Daoy (cell line): ENCODE results near the gene TTC19. TPM values are rescaled to one million over a fixed set of nuclear protein-coding genes. Genes with fewer than 3 reads are reported as not detected.
"Not testable (repeated sequence)": the region's sequence is repeated elsewhere in the genome, so short reads cannot be mapped to it uniquely, and the experiment has no call there.

Source experiments
- DNase-seq: peaks from one replicate; pipeline ENCODE4 v3.0.0-alpha.2; 2015; ENCODE audit warnings: low read depth
- total RNA-seq: library from RNA; depleted of rRNA; stranded (reverse); fragments of >200 nt; shearing (Covaris generic); gene quantifications from 2 replicates; pipeline ENCODE4 v1.2.3, GENCODE V29; 2014

The TTC19 gene
- total RNA-seq, 1 experiment from 2014 or later = 38.6 TPM

DNA sequence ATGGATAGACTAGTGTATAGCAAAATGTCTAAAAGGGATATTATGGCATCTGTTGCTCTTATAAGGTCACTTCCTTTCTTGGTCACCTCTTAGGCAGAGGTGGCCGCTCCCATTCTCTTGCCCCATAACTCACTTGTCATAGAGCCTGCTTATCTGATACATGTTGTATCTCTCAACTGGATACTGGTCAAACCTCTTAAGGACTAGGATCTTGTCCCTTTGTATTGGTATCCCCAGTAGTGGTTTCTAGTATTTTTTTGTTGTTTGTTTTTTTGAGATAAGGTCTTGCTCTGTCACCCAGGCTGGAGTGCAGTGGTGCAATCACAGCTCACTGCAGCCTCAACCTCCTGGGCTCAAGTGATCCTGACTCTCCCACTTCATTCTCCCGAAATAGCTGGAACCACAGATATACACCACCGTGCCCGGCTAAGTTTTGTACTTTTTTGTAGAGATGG, 27.1 kb upstream of the TTC19 start:
- no peak for DNase-seq

DNA sequence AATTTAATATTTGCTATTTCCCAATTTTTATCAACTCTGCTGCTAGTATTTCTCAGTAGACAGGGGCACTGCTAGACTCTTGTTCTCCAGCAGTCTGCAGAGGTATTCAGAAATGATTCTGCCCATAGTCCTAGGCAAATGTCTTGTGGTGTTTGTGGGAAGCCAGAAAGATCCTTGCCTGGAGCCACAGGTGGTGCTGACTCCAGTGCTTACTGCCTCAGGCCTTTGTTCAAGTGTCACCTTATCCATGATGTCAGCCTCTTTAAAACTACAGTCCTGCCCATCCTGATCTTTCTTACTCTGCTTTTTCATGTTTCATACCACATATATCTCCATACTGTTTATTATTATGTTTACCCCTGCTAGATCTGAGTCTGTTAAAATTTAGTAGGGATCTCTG, 26.6 kb upstream of the TTC19 start:
- DNase-seq = no peak

GRCh38 chr17:15973834-15974233, 25.8 kb upstream of the TTC19 start:
- no peak for DNase-seq

DNA sequence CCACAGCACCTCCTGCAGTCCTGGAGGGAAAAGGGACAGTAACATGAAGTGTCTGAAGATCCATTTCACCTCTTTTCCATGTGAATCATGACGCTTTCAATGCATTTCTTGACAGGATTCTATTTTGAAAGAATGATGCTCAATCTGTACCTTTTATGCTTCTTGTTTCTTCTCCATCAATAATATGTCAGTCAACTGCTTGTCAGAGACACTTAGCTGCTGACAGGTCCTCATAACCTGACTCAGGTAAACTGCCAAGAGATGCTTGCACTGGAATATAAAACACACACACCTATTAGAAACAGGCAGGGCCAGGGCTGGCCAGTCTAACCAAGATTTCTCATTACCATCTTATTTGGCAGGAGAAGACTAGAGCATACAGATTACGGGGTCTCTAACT, 21.7 kb upstream of the TTC19 start:
- no peak for DNase-seq

DNA sequence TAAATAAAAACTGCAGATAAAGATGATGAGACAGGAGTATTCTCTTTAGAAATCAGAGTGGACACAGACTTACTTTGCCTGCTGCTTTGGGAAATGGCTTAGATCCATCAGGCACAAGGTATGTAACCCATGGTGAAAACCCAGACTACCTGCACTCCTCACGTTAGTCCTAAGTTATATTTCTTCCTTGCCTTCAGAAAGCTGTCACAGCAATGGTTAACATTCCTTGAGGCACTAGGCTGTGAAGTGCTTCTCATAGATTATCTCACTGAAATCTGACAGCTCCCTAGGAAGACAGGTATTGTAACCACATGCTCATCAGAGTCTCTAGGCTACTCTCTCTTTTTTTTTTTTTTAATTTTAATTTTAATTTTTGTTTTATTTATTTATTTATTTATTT, 21.0 kb upstream of the TTC19 start:
- DNase-seq = no peak

- DNase-seq = not testable (repeated sequence)
Measured at GRCh38 chr17:15979013-15979412, 20.6 kb upstream of the TTC19 start.

- DNase-seq = peak; percentile 17
Measured at GRCh38 chr17:15981208-15981607, 18.4 kb upstream of the TTC19 start.

DNA sequence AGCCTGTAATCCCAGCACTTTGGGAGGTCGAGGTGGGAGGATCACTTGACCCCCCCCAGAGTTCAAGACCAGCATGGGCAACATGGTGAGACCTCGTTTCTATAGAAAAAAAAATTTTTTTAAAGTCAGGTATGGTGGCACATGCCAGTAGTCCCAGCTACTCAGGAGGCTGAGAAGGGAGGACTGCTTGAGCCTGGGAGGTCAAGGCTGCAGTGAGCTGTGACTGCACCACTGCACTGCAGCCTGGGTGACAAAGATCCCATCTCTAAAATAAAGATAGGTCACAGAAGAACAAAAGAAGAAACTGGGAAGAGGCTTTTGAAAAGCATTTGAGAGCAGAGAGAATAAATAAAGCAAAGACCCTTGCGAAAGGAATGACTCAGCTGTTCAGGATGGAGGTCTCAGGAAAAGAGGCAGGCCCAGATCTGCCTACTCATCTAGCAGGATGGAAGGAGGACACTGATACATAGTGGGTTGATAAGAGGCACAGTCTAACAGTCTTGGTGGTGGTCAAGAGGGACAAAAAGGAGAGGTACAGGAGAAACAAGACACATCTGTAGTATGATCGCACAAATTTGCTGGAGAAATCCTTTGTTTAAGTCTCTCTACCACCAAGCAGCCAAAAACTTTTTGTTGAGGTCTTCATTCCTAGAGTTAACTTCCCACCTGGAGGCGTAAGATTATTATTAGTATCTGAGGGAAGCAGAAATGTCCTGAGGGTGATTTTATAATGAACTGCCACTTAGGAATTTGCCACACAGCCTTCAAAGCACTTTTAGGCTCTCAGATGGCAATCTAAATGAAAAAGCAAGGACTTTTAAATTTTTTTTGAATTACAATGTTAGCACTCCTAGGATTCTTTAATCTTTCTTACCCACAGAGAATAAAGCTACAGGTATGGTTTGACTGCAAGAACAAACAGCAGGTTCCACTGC, 17.7 kb upstream of the TTC19 start:
- peak; percentile 51 for DNase-seq

- DNase-seq = no peak
Measured at GRCh38 chr17:15996322-15996721, 3.3 kb upstream of the TTC19 start.

DNA sequence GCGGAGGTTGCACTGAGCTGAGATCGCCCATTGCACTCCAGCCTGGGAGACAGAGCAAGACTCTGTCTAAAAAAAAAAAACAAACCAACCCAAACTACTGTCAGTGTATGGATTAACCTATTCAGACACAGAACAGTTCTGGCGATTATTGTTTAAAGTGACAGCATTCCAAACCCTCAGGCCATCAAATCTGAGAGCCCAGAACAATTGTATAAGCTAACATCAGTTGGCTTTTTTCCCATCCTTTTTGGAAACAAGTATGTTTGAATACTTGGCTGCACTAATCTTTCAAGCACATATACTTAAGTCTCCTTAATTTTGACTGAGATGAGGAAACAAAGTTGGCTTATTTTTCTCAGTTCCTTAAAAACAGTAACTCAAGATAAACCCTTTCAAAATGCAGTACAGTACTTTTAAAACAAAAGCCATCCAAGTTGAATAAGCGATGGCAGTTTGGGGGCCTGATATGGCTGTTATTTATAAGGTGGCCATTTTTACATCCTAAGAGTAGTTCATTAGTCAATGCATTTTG, 1.5 kb upstream of the TTC19 start:
- no peak for DNase-seq

DNA sequence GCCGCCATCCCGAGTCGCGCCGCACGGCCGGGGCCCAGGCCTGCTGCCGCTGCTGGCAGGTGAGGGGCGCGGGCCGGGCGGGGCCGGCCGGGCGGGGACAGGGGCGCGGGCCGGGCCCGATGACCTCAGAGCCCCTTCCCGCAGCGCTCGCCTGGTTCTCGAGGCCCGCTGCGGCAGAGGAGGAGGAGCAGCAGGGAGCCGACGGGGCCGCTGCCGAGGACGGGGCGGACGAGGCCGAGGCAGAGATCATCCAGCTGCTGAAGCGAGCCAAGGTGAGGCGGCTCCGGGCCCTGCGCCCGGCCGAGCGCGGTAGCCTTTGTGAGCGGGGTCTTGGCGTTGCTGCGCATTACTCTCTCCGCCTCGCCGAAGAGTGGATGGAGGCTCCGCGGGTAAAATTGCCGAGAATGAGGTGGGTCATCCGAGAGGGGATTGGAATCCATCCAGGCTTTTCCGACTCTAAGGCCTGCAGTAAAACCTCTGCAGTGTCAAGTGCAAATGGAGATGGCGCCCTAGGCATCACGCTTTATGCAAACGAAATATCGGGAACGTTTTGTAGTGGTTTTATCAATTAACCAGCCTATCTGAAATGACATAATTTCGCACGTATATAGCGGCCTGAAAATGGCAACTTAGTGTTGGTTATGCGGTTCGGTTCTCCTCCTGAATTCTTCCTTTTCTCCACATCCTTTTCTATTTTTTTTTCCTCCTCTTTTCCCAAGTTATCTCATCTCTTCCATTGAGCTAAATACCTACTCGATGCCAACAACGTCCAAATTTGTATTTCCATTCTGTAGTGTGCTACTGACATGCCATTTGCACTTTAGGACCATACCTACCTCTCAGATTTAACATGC, 577 bp downstream of the TTC19 start:
- DNase-seq = no peak

GRCh38 chr17:16001226-16001897, 1.7 kb downstream of the TTC19 start:
- no peak for DNase-seq

- no peak for DNase-seq
Measured at GRCh38 chr17:16002708-16003260, 3.2 kb downstream of the TTC19 start.

DNA sequence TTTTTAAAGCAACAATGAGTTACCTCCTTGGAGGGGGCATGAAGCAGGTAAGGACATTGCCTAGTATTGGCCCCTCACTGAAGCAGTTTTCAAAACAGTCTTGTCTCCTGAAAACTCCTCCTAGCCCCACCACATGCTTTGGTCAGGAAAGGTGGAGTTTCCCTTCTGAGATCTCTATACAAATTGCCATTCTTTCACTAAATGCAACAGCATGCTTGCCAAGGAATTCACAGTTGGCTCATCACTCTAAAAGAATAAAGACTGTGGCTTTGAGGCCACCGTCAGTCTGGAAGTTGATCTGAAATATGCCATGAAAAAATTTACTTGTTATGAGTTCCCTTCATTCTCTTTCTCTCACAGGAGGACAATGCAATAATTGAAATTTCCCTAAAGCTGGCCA, 4.2 kb downstream of the TTC19 start:
- no peak for DNase-seq

DNA sequence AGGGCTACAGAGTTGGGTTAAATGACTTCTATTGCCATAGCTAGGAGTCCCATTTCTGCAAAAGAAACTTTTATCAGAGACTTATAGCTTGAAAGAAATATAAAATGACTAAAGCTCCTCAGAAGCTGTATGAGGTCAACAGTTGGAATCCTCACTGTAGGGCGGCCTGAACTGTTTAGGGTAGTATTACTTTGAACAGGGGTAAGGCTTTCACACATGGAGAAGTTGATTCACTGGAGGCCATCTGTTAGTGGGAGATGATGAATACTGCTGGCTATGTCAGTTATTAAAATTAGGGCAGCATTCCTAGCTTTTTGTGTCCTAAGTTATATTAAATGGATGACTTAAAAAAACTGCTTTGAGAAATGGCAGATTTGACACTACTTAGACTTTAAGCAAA, 6.0 kb downstream of the TTC19 start:
- DNase-seq = no peak

DNA sequence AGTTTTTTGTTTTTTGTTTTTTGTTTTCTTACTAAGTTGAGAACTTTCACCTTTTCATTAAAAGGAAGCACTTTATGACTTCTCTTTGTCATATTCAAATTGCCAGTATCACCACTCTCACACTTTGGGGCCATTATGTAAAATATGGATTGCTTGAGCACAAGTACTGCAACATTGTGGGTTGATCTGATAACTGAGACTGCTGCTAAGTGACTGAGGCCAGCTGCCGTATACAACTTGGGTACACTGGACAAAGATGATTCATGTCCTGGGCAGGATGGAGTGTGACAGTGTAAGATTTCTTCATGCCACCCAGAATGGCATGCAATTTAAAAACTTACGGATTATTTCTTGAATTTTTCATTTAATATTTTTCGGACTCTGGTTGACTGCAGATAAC, 7.8 kb downstream of the TTC19 start:
- no peak for DNase-seq

GRCh38 chr17:16013943-16014407, 14.4 kb downstream of the TTC19 start:
- peak; percentile 74 for DNase-seq

DNA sequence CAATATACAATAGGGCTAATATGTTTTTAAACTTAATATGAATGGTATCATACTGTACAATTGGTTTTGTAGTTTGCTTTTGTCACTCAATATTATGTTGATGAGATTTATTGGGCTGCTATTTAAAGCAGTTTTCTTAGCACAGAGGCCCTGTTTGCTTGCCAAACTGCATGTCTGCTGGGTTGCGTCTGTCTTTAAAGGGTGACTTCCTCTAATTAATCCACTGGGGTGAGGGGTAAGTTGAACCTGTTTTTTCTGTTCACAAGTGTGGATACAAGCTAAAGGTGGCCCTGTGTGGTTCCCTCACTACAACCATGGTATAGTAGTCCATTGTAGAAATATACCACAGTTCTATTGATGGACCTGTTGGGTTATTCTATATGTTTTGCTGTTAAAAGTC, 19.7 kb downstream of the TTC19 start:
- no peak for DNase-seq

GRCh38 chr17:16023881-16024280, 24.3 kb downstream of the TTC19 start:
- no peak for DNase-seq

DNA sequence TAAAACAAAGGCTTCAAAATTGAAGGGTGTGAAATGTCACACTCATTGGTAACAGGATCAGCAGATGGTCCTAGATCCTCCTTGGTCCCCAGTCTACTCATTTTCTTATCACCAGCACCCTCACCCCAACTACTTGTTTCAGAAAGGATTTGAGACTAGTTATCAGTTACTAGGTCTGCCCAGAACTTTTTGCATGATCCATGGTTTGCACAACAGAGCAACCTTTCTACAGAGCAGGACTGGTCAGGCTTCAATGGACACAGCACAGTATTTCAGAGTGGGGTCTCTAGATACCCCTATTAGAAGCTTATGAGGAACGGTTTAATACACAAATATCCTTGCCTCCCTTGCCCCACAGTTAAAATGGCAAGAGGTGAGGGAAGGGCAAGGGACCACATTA, 25.6 kb downstream of the TTC19 start:
- DNase-seq = no peak

GRCh38 chr17:16026895-16027294, 27.3 kb downstream of the TTC19 start:
- no peak for DNase-seq
